Activated CD8-positive, alpha-beta T cell treated with anti-CD3 and anti-CD28 coated beads for 36 hours (primary cell): Measurements from ENCODE around the gene TYRO3. TPM values are rescaled to one million over a fixed set of nuclear protein-coding genes. Genes with fewer than 3 reads are reported as not detected.

Experiments
- ATAC-seq: fragments of 200-7000 bp; cut with Tn5 transposase; one replicate; pipeline ENCODE4 v1.10.0; 2021; ENCODE audit warnings: mild to moderate bottlenecking, moderate library complexity
- CTCF ChIA-PET: fragments of 350-600 bp; sonication (Branson Sonifier 250); formaldehyde crosslinking; loops from one replicate; lab custom pipeline; 2021; ENCODE audit warnings: antibody characterized with exemption; lab: Charles Lee
- POLR2A ChIA-PET: fragments of 350-600 bp; sonication (Branson Sonifier 250); formaldehyde crosslinking; loops from one replicate; lab custom pipeline; 2021; ENCODE audit warnings: antibody characterized with exemption; lab: Charles Lee
- DNase-seq: peaks from one replicate; pipeline ENCODE4 v3.0.0-alpha.2; 2020
- H3K27ac Mint-ChIP-seq: one replicate; pipeline ENCODE4 v1.8.0; 2021; ENCODE audit warnings: mild to moderate bottlenecking, mixed read lengths
- H3K27me3 Mint-ChIP-seq: one replicate; pipeline ENCODE4 v1.8.0; 2021; ENCODE audit warnings: mixed read lengths
- H3K36me3 Mint-ChIP-seq: one replicate; pipeline ENCODE4 v1.8.0; 2021; ENCODE audit warnings: low read depth, mixed read lengths
- H3K4me1 Mint-ChIP-seq: one replicate; pipeline ENCODE4 v1.8.0; 2021; ENCODE audit warnings: low read depth, mixed read lengths
- H3K4me3 Mint-ChIP-seq: one replicate; pipeline ENCODE4 v1.8.0; 2021; ENCODE audit warnings: mild to moderate bottlenecking, moderate library complexity, mixed read lengths
- H3K9me3 Mint-ChIP-seq: one replicate; pipeline ENCODE4 v1.8.0; 2021; ENCODE audit warnings: mixed read lengths
- intact Hi-C: fragments of 100-400 bp; cut with micrococcal nuclease; formaldehyde crosslinking; loops from one replicate; pipeline ENCODE4 v1.10.0; 2022
- total RNA-seq, 2 experiments: library from RNA; stranded (reverse); gene quantifications; one replicate each; pipeline ENCODE4 v1.2.3, GENCODE V29; 2021
- TF ChIP-seq, protein P1 (sequence below): fragments of 200-600 bp; IDR thresholded peaks from one replicate; pipeline ENCODE4 v1.8.0; 2022; ENCODE audit warnings: antibody characterized with exemption, mild to moderate bottlenecking

Gene TYRO3
- total RNA-seq, 2 experiments from 2014 or later = 0.67 to 1.3 TPM

DNA sequence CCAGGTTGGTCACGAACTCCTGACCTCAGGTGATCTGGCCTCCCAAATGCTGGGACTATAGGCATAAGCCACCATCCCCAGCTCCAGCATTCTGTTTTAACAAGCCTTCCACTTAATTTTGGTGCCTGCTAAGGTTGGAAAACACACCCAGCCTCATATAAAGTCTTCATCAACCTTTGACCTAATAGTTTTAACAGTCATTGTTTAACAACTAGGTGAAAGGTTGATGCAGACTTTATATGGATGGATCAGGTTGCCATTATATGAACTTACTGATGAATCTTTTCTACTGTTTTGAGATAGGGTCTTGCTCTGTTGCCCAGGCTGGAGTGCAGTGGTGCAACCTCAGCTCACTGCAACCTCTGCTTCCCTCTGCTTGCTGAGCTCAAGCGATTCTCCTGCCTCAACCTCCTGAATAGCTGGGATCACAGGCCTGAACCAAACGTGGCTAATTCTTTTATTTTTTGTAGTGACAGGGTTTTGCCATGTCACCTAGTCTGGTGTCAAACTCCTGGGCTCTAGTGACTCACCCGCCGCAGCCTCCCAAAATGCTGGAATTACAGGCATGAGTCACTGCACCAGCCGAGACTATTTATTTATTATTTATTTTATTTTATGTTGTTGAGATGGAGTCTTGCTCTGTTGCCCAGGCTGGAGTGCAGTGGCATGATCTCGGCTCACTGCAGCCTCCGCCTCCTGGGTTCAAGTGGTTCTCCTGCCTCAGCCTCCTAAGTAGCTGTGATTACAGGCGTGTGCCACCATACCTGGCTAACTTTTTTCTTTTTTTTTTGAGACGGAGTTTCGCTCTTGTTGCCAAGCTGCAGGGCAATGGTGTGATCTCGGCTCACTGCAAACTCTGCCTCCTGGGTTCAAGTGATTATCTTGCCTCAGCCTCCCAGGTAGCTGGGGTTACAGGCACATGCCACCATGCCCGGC lies 11.9 kb upstream of the TYRO3 start:
- intact Hi-C loops = no loop called here
- H3K27ac Mint-ChIP-seq = no peak overlapping the region
- TF ChIP-seq, protein P1, sequence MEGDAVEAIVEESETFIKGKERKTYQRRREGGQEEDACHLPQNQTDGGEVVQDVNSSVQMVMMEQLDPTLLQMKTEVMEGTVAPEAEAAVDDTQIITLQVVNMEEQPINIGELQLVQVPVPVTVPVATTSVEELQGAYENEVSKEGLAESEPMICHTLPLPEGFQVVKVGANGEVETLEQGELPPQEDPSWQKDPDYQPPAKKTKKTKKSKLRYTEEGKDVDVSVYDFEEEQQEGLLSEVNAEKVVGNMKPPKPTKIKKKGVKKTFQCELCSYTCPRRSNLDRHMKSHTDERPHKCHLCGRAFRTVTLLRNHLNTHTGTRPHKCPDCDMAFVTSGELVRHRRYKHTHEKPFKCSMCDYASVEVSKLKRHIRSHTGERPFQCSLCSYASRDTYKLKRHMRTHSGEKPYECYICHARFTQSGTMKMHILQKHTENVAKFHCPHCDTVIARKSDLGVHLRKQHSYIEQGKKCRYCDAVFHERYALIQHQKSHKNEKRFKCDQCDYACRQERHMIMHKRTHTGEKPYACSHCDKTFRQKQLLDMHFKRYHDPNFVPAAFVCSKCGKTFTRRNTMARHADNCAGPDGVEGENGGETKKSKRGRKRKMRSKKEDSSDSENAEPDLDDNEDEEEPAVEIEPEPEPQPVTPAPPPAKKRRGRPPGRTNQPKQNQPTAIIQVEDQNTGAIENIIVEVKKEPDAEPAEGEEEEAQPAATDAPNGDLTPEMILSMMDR = no peak
- H3K36me3 Mint-ChIP-seq = no peaks in the 10 kb centered on the region
- DNase-seq = no peak
- H3K9me3 Mint-ChIP-seq = no peaks in the 10 kb centered on the region
- H3K4me3 Mint-ChIP-seq = no peak overlapping the region
- H3K27me3 Mint-ChIP-seq = peaks cover 2% of the 10 kb centered on the region
- H3K4me1 Mint-ChIP-seq = peaks cover 12% of the 10 kb centered on the region
- CTCF ChIA-PET = interaction anchor here (4.1 kb wide), 1 partner anchor 81 kb away, joined by 20 read pairs; no protein-coding TSS in a partner anchor
- POLR2A ChIA-PET = no interaction called here
- ATAC-seq = no peak

DNA sequence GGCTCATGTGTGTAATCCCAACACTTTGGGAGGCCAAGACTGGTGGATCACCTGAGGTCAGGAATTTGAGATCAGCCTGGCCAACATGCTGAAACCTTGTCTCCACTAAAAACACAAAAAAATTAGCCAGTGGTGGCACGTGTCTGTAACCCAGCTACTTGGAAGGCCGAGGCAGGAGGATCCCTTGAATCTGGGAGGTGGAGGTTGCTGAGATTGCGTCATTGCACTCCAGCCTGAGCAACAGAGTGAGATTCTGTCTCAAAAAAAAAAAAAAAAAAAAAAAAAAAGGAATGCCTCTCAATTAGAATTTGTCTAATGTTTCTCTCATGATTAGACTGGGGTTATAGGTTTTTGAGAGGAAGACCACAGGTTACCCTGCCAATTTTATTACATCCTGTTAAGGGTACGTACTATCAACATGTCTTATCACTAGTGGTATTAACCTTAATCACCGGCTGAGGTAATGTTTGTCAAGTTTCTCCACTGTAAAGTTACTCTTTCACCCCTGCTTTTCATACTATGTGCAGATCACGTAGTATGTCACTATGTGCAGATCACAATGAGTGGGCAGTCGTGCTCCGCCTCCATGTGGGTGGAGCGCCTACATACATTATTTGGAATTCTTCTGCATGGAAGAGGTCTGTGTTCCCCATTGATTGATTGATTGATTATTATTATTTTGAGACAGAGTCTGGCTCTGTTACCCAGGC lies 8.8 kb upstream of the TYRO3 start:
- Mint-ChIP-seq H3K9me3 (no peaks in the 10 kb centered on the region), H3K27ac (no peak overlapping the region), H3K36me3 (no peaks in the 10 kb centered on the region), H3K4me3 (no peak overlapping the region), H3K4me1 (no peaks in the 10 kb centered on the region), H3K27me3 (no peaks in the 10 kb centered on the region)
- TF ChIP-seq, protein P1 = no peak
- intact Hi-C loops = no loop called here
- DNase-seq = no peak
- POLR2A ChIA-PET = no interaction called here
- CTCF ChIA-PET = interaction anchor here (0.6 kb wide), 1 partner anchor 152 kb away, joined by 3 read pairs; no protein-coding TSS in a partner anchor
- no peak for ATAC-seq

DNA sequence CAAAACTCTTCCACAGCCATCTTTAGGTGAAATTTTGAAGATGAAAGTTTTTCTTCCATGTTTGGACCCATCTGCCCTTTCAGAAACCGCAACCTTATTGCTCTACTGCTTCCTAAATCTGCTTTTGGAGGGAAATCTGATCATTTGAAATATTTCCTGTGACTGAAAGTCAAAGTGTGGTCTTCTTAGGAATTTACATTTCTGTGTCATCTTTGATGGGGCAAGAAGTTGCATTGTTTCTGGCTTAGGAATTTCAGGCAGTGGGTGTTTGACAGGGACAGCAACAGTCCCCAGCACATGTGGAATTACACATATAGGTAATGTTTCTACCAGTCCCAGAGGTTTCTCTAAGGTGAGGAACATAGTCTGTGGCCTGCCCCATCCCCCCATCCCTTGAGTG lies 5.3 kb upstream of the TYRO3 start:
- no peak for ATAC-seq
- no peaks in the 10 kb centered on the region for H3K9me3 Mint-ChIP-seq
- no peak for DNase-seq
- no peaks in the 10 kb centered on the region for H3K36me3 Mint-ChIP-seq
- POLR2A ChIA-PET = no interaction called here
- H3K4me3 Mint-ChIP-seq = no peak overlapping the region
- H3K27me3 Mint-ChIP-seq = no peaks in the 10 kb centered on the region
- H3K4me1 Mint-ChIP-seq = peaks cover 11% of the 10 kb centered on the region
- CTCF ChIA-PET = interaction anchor here (1.4 kb wide), 2 partner anchors 142 to 257 kb away, joined by 3 read pairs; no protein-coding TSS in a partner anchor
- TF ChIP-seq, protein P1 = no peak
- intact Hi-C loops = no loop called here
- no peak overlapping the region for H3K27ac Mint-ChIP-seq

GRCh38 chr15:41554343-41554742 lies 4.7 kb upstream of the TYRO3 start:
- TF ChIP-seq, protein P1 = no peak
- Mint-ChIP-seq H3K9me3 (no peaks in the 10 kb centered on the region), H3K4me3 (no peak overlapping the region), H3K4me1 (peaks cover 11% of the 10 kb centered on the region), H3K36me3 (no peaks in the 10 kb centered on the region), H3K27me3 (no peaks in the 10 kb centered on the region), H3K27ac (no peak overlapping the region)
- intact Hi-C loops = no loop called here
- ChIA-PET POLR2A (no interaction called here), CTCF (interaction anchor here (1.3 to 1.4 kb wide), 2 partner anchors 88 to 141 kb away, joined by 3 to 6 read pairs; no protein-coding TSS in a partner anchor)
- no peak for DNase-seq
- no peak for ATAC-seq
